SIG-M5 treated with dmso at 0.1 percent for 504 hours (cell line): Measurements from ENCODE around the gene IRF7.
A peak's percentile ranks its signal among the peaks of the same experiment; 100 is the strongest.
"Not testable (repeated sequence)": the region's sequence is repeated elsewhere in the genome, so short reads cannot be mapped to it uniquely, and the experiment has no call there.

Experiments used
- DNase-seq: peaks from one replicate; lab custom pipeline; 2025; ENCODE audit not compliant: unreplicated experiment; lab: John Stamatoyannopoulos, UW

IRF7 gene

GRCh38 chr11:584287-584686 is 31.5 kb downstream of the IRF7 start:
- DNase-seq, result no peak

GRCh38 chr11:581752-582151 is 34.0 kb downstream of the IRF7 start:
- DNase-seq, result no peak

DNA sequence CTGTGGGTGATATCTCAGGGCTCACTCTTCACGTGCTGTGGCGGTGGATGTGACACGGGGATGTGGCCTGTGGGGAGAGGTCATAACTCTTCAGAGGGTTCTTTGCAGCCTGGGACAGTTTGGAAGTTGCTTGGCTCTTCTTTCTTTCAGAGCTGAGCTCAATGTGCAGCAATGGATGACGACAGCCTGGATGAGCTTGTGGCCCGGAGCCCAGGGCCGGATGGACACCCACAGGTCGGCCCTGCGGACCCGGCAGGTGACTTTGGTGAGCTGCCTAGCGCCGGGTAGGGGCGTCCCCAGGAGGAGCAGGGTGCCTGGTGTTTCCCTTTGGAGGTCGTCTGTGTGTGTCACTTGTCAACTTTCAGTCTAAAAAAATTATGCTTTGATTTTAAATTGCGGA is 34.4 kb downstream of the IRF7 start:
- DNase-seq, result no peak

GRCh38 chr11:579830-580601 is 35.7 kb downstream of the IRF7 start:
- no peak for DNase-seq

DNA sequence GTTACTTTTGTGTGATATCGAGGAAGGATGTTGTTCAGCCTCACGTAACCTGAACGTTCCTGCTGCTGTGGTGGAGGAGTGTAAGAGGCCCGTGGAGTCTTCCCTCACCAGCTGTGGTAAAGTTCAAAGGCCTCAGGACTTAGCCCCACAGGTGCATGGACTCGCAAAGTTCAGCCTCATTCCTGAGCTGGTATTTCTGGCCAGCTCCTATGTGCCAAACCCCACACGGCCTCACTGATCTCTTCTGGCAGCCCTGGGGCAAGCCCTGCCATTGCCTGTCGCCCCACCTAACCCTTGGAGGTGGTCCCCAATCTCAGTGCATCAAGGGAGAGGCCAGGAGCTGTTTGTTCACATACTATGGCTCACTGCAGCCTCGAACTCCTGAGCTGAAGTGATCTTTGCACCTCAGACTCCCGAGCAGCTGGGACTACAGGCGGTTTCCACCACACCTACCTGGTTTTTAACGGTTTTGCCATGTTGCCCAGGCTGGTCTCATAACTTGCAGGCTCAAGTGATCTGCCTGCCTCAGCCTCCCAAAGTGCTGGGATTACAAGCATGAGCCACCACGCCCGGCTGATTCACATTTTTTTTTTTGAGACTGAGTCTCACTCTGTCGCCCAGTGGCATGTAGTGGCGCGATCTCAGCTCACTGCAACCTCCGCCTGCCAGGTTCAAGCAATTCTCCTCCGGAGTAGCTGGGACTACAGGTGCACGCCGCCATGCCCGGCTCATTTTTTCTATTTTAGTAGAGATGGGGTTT is 37.3 kb downstream of the IRF7 start:
- DNase-seq, result no peak

DNA sequence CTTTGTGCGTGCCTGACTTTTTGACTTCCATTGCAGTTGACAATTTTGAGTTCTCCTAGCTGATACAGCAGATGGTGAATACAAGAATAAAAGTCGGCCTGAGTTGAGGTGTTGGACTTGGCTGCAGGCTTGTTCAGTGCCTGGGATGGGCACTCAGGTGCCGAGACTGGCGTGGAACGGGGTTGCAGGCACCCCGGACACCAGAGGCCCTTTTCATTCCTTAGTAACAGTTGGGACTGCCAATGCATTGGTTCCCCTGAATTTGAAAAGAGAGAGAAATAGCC is 38.2 kb downstream of the IRF7 start:
- no peak for DNase-seq

GRCh38 chr11:576811-577610 is 38.7 kb downstream of the IRF7 start:
- DNase-seq, result no peak

GRCh38 chr11:575996-576768 is 39.6 kb downstream of the IRF7 start, which contains the start of gene PHRF1:
Gene PHRF1 (plus strand): TSS chr11:576470. CDS start chr11:581513, 5,043 bp downstream.
- DNase-seq, result peak; percentile 88

DNA sequence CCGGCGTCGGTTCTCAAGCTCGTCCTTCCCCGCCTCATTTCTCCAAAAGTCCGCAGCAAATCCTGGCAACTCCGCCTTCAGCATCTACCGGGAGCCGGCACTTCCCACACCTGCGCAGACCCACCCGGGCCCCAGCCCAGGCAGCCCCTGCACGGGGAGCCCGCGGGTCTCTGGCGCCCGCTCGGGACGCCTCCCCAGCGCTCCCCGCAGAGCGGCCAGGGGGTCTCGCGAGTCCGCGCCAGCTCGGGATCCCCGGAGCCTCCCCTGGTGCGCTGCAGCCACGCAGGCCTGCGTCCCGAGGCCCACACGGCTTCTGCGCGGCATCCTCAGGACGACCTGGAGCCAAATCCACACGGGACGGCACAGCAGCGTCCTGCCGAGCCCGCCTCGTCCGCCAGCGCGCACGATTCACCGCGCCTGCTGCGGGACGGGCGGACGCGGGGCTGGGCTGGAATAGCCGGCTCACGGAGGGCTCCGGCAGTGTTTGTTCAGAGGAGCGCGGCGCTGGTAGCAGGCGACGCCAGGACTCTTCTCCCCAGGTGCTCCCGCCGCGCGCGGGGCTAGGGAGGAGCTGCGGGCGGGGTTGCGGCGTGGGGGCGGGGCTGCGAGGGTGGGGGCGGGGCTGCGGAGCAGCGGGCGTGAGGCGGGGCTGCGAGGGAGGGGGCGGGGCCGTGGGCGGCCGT is 40.3 kb downstream of the IRF7 start:
- peak; percentile 43 for DNase-seq

- no peak for DNase-seq
Measured at GRCh38 chr11:574632-575312, 41.0 kb downstream of the IRF7 start.

DNA sequence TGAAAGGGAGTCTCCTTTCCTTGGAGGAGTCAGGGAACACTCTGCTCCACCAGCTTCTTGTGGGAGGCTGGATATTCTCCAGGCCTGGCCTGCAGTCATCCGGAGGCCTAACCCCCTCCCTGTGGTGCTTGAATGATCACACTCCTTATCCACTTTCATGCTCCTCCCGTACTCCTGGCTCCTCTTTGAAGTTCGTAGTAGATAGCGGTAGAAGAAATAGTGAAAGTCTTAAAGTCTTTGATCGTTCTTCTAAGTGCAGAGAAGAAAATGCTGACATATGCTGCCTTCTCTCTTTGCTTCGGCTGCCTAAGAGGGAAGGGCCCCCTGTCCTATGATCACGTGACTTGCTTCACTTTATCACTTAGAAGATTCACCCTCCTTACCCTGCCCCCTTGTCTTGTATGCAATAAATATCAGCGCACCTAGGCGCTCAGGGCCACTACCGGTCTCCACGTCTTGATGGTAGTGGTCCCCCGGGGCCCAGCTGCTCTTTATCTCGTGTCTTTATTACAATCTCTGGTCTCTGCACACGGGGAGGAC is 41.6 kb downstream of the IRF7 start:
- not testable (repeated sequence) for DNase-seq

GRCh38 chr11:573146-573759 is 42.5 kb downstream of the IRF7 start:
- DNase-seq, result no peak

GRCh38 chr11:571802-572185 is 44.0 kb downstream of the IRF7 start:
- DNase-seq, result no peak

DNA sequence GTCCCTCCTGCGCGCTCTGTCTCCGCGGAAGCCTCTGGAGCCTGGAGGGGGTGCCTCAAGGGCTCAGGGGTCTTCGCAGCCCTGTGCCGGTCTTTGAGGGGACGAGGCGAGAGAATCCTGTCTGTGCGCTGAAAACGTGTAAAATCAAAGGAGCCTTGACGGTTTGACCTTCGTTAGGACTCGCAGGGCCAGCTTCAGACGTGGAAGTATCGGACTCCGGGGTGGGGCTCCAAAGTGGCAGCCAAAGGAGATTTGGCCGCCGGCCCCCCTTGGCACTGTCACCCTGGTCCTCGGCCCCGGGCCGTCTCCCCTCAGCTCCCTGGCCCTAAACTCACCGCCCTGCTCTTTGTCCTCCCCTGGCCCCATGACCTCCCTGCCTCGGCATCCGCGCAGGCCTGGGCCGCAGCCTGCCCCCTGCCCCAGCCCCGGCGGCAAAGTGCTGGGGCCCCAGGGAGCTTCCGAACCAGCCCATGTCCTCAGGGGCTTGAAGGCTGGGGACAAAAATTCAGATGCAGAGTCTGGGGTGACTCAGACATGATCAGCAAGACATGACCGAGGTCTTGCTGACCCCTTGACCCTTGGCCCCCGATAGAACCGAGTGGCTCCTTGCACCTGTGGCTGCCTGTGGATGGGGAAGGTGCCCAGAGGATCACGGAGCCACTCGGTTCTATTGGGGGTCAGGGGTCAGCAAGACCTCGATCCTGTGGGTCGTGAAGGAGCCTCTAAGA is 46.4 kb downstream of the IRF7 start:
- no peak for DNase-seq

- peak; percentile 86 for DNase-seq
Measured at GRCh38 chr11:568306-569157, 47.2 kb downstream of the IRF7 start.

DNA sequence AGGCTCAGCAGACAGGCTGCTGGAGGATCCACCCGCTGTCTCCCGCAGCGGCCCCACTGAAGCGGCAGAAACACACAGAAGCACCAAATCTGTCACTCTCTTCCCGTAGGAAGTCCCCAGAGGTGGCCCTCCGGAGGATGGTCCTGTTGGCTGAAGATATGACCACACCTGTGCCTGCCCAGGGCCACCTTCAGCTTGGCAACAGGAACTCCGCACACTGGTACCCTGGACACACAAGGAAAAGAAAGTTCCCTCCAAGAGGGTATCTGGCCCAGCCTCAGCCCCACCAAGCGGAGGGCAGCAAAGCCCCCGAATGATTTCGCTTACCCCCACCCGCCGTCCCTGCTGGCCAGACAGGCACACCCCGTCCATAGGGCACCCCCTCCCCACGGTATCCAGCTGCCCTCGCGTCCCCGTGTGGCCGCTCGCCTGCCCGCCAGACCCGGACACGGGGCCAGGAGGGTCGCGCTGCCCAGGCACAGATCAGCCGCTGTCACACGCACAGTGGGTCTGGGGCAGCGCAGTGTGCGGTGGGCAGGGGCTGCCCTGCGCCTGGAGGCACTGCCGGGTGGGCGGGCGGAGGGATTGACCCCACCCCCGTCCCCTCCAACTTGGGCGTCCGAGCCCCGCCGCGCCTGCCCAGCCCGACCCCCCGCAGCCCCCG is 48.0 kb downstream of the IRF7 start:
- no peak for DNase-seq

GRCh38 chr11:567011-567628 is 48.6 kb downstream of the IRF7 start:
- DNase-seq, result no peak
